ENCODE data around the gene RHEB. TPM values are rescaled to one million over a fixed set of nuclear protein-coding genes. Genes with fewer than 3 reads are reported as not detected.
A peak's percentile ranks its signal among the peaks of the same experiment; 100 is the strongest.

RHEB gene
- total RNA-seq, 1 donor from 2014 or later, result 81.0 TPM

GRCh38 chr7:151506901-151507382 lies 12.8 kb downstream of the RHEB start:
- Mint-ChIP-seq H3K4me3 (no peak overlapping the region), H3K4me1 (ENCODE audit: unreplicated experiment) (peaks cover 35% of the 10 kb centered on the region), H3K9me3 (peaks cover 6% of the 10 kb centered on the region), H3K36me3 (peaks cover 12% of the 10 kb centered on the region), H3K27me3 (no peaks in the 10 kb centered on the region), H3K27ac (no peak overlapping the region)
- no peak for DNase-seq (ENCODE audit: extremely low spot score, unreplicated experiment)
- TF ChIP-seq CTCF (conservative IDR thresholded peaks at IDR 0.05), result no peak

GRCh38 chr7:151505836-151506468 lies 13.7 kb downstream of the RHEB start:
- no peaks in the 10 kb centered on the region for H3K27me3 Mint-ChIP-seq
- H3K36me3 Mint-ChIP-seq, result peaks cover 11% of the 10 kb centered on the region
- peaks cover 35% of the 10 kb centered on the region for H3K4me1 Mint-ChIP-seq (ENCODE audit: unreplicated experiment)
- peaks cover 6% of the 10 kb centered on the region for H3K9me3 Mint-ChIP-seq
- no peak for DNase-seq (ENCODE audit: extremely low spot score, unreplicated experiment)
- no peak overlapping the region for H3K4me3 Mint-ChIP-seq
- no peak overlapping the region for H3K27ac Mint-ChIP-seq
- TF ChIP-seq CTCF (conservative IDR thresholded peaks at IDR 0.05), result no peak

GRCh38 chr7:151505433-151505832 lies 14.3 kb downstream of the RHEB start:
- no peak overlapping the region for H3K27ac Mint-ChIP-seq
- H3K4me1 Mint-ChIP-seq (ENCODE audit: unreplicated experiment), result peaks cover 36% of the 10 kb centered on the region
- peaks cover 13% of the 10 kb centered on the region for H3K36me3 Mint-ChIP-seq

GRCh38 chr7:151504715-151505326 lies 14.9 kb downstream of the RHEB start:
- Mint-ChIP-seq H3K27ac (no peak overlapping the region), H3K4me1 (ENCODE audit: unreplicated experiment) (peaks cover 38% of the 10 kb centered on the region), H3K36me3 (peaks cover 12% of the 10 kb centered on the region), H3K4me3 (no peak overlapping the region), H3K9me3 (peaks cover 1% of the 10 kb centered on the region), H3K27me3 (no peaks in the 10 kb centered on the region)
- no peak for TF ChIP-seq CTCF (conservative IDR thresholded peaks at IDR 0.05)
- DNase-seq (ENCODE audit: extremely low spot score, unreplicated experiment), result no peak

More at GRCh38 chr7:151505433-151505832, 14.3 kb downstream of the RHEB start:
- no peak overlapping the region for H3K4me3 Mint-ChIP-seq
- H3K27me3 Mint-ChIP-seq, result no peaks in the 10 kb centered on the region
- no peak for TF ChIP-seq CTCF (conservative IDR thresholded peaks at IDR 0.05)
- no peak for DNase-seq (ENCODE audit: extremely low spot score, unreplicated experiment)
- peaks cover 6% of the 10 kb centered on the region for H3K9me3 Mint-ChIP-seq

- DNase-seq (ENCODE audit: extremely low spot score, unreplicated experiment), result no peak
- H3K36me3 Mint-ChIP-seq, result peaks cover 11% of the 10 kb centered on the region
- H3K27ac Mint-ChIP-seq, result peak overlapping the region; percentile 22
- no peak overlapping the region for H3K4me3 Mint-ChIP-seq
- no peaks in the 10 kb centered on the region for H3K9me3 Mint-ChIP-seq
- H3K4me1 Mint-ChIP-seq (ENCODE audit: unreplicated experiment), result peaks cover 34% of the 10 kb centered on the region
- H3K27me3 Mint-ChIP-seq, result no peaks in the 10 kb centered on the region
- TF ChIP-seq CTCF (conservative IDR thresholded peaks at IDR 0.05), result no peak
Measured at GRCh38 chr7:151503902-151504714, 15.6 kb downstream of the RHEB start.
